Measurements from ENCODE around the gene MINDY2. TPM values are rescaled to one million over a fixed set of nuclear protein-coding genes. Genes with fewer than 3 reads are reported as not detected.
A peak's percentile ranks its signal among the peaks of the same experiment; 100 is the strongest.

The MINDY2 gene
- total and polyA plus RNA-seq, 2 experiments from 2014 or later = 30.7 to 40.2 TPM

GRCh38 chr15:58758141-58758540 is 13.0 kb upstream of the MINDY2 start:
- no peak overlapping the region for H3K4me3 ChIP-seq
- TF ChIP-seq CTCF (IDR thresholded peaks at IDR 0.05; ENCODE audit: low read depth, low read length) = peak; percentile 36
- no peak overlapping the region for H3K27ac ChIP-seq

DNA sequence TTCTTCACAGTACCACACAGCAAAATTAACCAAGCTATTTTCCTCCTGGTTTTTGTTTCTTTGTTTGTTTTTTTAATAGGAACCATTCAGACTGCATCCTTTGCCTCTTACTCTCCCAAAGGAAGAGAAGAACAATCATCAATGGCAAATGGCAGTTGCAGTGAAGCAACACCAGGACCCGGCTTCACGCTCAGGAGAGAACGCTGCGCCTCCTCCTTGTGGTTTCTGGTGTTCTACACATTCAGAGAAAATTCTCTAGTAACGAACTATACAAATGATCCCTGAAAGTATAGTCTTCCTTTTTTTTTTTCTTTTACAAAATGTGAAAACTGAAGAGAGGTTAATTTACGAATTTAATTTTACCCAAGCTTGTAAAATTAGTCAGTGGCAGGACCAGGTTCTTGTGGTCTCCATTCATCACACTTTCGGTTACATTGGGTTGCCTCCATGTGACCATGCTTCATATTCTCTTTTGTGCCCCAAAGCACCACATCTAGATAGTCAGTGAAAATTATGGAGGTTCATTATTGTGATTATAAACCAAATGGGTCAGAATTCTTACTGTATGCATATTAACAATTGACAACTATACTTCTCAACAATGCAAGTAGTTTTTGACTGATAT is 10.6 kb upstream of the MINDY2 start:
- DNase-seq (ENCODE audit: low read depth in 1 of 2, low spot score in 1 of 2) = no peak
- TF ChIP-seq CTCF (IDR thresholded peaks at IDR 0.05; ENCODE audit: low read depth, low read length) = no peak
- Histone ChIP-seq H3K27ac (no peak overlapping the region), H3K27me3 (no peaks in the 10 kb centered on the region), H3K4me3 (no peak overlapping the region), H3K4me1 (ENCODE audit: low read depth) (no peaks in the 10 kb centered on the region), H3K9me3 (ENCODE audit: low read depth) (peaks cover 4% of the 10 kb centered on the region), H3K36me3 (no peaks in the 10 kb centered on the region)

More at GRCh38 chr15:58758141-58758540, 13.0 kb upstream of the MINDY2 start:
- Histone ChIP-seq H3K27me3 (no peaks in the 10 kb centered on the region), H3K4me1 (ENCODE audit: low read depth) (no peaks in the 10 kb centered on the region), H3K9me3 (ENCODE audit: low read depth) (no peaks in the 10 kb centered on the region), H3K36me3 (no peaks in the 10 kb centered on the region)
- DNase-seq (ENCODE audit: low read depth in 1 of 2, low spot score in 1 of 2) = peak in 1 of 2 donors; percentile 54

GRCh38 chr15:58761010-58761388 is 10.1 kb upstream of the MINDY2 start:
- Histone ChIP-seq H3K4me3 (no peak overlapping the region), H3K27ac (no peak overlapping the region), H3K36me3 (no peaks in the 10 kb centered on the region), H3K27me3 (no peaks in the 10 kb centered on the region), H3K4me1 (ENCODE audit: low read depth) (no peaks in the 10 kb centered on the region), H3K9me3 (ENCODE audit: low read depth) (peaks cover 4% of the 10 kb centered on the region)
- TF ChIP-seq CTCF (IDR thresholded peaks at IDR 0.05; ENCODE audit: low read depth, low read length) = no peak
- DNase-seq (ENCODE audit: low read depth in 1 of 2, low spot score in 1 of 2) = no peak

- peaks cover 4% of the 10 kb centered on the region for H3K9me3 ChIP-seq (ENCODE audit: low read depth)
- no peak for TF ChIP-seq CTCF (IDR thresholded peaks at IDR 0.05; ENCODE audit: low read depth, low read length)
- H3K4me1 ChIP-seq (ENCODE audit: low read depth) = no peaks in the 10 kb centered on the region
- no peaks in the 10 kb centered on the region for H3K36me3 ChIP-seq
- no peaks in the 10 kb centered on the region for H3K27me3 ChIP-seq
- H3K27ac ChIP-seq = no peak overlapping the region
- DNase-seq (ENCODE audit: low read depth in 1 of 2, low spot score in 1 of 2) = no peak
- no peak overlapping the region for H3K4me3 ChIP-seq
Measured at GRCh38 chr15:58762285-58762684, 8.8 kb upstream of the MINDY2 start.

DNA sequence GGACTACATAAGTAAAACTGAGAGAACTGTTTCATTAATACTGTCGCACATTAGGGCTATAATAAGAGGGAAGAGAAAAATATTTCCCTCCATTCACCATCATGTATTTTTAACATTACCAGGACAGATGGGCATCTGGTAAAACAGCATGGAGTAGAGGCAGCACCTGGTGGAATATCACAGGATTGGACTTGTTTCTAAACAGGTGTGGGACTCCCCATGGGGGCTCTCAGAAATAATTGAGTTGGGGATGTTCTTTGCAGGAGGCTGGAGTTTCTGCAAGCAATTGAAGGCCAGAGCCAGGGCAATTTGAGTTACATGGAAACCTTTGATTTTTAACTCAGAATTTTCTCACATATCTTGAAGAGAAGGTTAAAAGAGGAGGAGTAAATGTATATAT is 8.4 kb upstream of the MINDY2 start:
- TF ChIP-seq CTCF (IDR thresholded peaks at IDR 0.05; ENCODE audit: low read depth, low read length) = no peak

More for the DNA sequence above, 8.4 kb upstream of the MINDY2 start:
- Histone ChIP-seq H3K4me1 (ENCODE audit: low read depth) (no peaks in the 10 kb centered on the region), H3K36me3 (no peaks in the 10 kb centered on the region), H3K27ac (no peak overlapping the region), H3K4me3 (no peak overlapping the region), H3K27me3 (no peaks in the 10 kb centered on the region), H3K9me3 (ENCODE audit: low read depth) (peaks cover 4% of the 10 kb centered on the region)
- no peak for DNase-seq (ENCODE audit: low read depth in 1 of 2, low spot score in 1 of 2)
